NCI-H2171 treated with DMSO at 0.1 percent for 48 hours (cell line): ENCODE data around the gene CDC42BPA.
"Not testable (repeated sequence)": the region's sequence is repeated elsewhere in the genome, so short reads cannot be mapped to it uniquely, and the experiment has no call there.

Experiments
- DNase-seq: peaks from one replicate; lab custom pipeline; 2025; lab: John Stamatoyannopoulos, UW

CDC42BPA gene

GRCh38 chr1:226960944-226961765, 357.1 kb downstream of the CDC42BPA start:
- DNase-seq = no peak

DNA sequence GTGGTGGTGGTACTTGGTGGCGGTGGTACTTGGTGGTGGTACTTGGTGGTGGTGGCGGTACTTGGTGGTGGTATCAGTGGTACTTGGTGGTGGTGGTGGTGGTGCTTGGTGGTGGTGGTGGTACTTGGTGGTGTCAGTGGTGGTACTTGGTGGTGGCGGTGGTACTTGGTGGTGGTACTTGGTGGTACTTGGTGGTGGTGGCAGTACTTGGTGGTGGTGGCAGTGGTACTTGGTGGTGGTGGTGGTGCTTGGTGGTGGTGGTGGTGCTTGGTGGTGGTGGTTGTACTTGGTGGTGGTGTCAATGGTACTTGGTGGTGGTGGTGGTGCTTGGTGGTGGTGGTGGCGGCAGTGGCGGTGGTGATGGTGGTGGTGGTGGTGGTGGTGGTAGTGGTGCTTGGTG, 358.0 kb downstream of the CDC42BPA start:
- DNase-seq = no peak

DNA sequence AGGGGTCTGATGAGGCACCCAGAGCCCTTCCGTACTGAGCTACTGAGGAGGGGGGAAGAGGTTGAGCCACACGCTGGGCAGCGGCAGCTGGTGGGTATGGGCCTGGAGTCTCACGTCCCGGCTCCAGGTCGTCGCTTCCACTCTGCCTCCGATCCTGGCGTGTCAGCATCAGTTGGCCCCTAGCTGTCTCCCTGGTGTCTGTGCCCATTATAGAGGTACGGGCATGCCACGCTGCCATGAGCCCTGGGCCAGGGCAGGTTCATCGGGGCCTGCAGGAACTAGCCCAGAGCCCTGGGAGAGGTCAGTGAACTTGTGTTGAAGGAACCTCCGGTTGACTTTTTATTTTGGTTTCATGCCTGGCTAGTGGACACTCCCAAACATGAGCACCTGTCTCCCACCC, 360.0 kb downstream of the CDC42BPA start:
- DNase-seq = no peak

DNA sequence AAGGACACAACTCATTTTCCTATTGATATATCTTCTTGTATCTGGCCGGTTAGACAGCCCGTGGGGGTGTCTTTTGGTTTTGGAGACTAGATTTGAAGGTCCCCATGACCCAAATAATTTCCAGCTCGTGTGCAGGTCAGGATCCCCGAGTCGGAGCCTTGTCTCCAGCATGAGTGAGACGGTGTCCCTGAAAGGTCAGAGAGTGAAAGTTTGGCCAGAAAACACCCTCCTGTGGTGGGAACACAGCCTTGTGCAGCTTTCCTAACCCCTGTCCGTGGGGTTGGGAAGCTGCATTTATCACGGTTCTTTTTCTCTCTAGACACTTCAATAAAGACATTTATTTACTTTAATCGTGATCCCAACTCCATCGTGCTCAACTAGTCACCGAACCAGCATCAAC, 360.6 kb downstream of the CDC42BPA start:
- no peak for DNase-seq

- no peak for DNase-seq
Observed at GRCh38 chr1:226956942-226957713, 361.2 kb downstream of the CDC42BPA start.

- not testable (repeated sequence) for DNase-seq
Observed at GRCh38 chr1:226955857-226956256, 362.4 kb downstream of the CDC42BPA start.

- no peak for DNase-seq
Observed at GRCh38 chr1:226954777-226955176, 363.5 kb downstream of the CDC42BPA start.

DNA sequence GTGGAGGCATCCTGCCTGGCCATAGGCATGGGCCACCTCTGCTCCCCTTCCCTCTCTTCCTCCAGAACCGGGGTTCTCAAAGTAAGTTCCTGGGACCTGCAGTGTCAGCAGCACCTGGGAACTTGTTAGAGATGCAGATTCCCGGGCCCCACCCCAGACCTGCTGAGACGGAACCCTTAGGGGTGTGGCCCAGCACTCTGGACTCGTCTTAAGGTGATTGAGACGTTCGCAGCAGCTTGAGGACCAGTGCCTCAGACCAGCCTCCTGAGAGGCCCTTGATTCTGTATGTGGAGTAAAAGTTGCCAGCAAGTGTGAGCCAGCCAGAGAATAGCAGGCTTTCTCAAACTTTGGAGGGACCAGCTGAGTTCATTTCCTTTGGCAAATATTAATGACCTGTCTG, 364.0 kb downstream of the CDC42BPA start:
- DNase-seq = no peak

- no peak for DNase-seq
Observed at GRCh38 chr1:226953175-226953800, 365.0 kb downstream of the CDC42BPA start.

DNA sequence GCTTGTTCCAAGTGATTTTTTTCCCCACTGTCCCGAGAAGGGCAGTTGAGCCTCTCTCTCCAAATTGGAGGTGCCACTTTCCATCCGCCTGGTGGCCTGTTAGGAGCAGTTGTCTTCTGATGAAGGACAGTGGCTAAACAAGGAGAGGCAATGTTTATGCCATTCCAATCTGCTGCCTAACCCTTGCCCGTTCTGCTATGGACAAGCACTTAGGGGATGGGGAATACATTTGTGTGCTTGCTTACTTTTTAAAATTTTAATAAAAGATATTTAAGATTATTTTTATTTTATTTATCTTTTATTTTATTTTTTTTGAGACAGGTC, 366.2 kb downstream of the CDC42BPA start:
- no peak for DNase-seq

DNA sequence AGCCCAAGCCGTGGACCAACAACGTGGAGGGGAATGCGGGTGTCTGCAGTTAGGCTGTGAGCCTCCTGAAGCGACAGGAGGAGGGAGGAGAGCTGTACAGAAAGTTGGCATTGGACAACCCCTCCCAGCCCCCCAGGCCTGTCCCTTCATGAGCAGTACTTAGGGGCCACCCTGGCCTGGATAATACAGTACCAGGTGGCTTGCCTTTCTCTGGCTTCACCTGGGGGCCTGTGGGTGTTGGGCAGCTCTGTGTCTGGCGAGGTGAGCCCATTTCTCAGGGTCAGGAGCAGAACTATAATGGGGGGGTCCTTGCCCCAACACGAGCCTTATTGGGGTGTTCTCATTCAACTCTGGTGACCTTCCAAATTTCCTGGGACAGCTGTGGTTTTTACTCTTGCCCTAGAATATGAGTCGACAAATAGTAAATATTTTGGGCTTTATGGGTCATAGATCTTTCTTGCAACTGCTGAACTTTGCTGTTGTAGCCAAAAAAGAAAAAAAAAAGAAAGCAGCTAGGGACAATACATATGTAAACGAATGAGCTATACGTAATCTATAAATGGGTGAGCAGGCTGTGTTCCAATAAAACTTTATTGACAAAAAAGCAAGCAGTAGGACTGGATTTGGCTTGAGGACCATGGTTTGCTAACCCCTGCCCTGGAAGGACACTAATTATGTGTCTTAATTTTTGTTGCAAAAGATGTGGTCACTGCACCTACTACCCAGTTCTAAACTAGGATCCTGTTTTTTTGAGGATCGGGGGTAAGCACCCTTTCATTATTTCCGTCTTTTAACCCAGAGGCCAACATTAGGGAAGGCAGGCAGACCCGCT, 366.8 kb downstream of the CDC42BPA start:
- no peak for DNase-seq

DNA sequence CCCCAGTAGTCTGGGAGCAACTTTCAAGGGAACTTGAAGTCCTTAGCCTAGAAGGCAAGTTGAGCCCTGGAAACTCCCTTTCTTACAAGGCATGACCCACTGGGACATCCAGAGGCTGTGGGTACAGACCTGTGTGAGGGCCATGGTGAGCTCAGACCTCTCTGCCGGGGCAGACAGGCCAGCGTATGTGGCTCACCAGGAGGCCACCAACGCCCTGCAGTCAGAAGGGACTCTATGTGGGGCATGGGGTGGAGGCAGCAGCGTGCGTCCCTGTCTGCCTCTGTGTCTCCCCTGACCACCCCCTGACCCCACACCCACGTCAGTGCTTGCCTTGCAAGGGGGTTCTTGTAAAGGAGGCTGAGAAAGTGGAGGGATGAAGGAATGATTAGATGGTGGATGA, 367.4 kb downstream of the CDC42BPA start:
- no peak for DNase-seq

GRCh38 chr1:226950316-226950715, 368.0 kb downstream of the CDC42BPA start:
- no peak for DNase-seq

GRCh38 chr1:226949401-226949800, 368.9 kb downstream of the CDC42BPA start:
- no peak for DNase-seq

DNA sequence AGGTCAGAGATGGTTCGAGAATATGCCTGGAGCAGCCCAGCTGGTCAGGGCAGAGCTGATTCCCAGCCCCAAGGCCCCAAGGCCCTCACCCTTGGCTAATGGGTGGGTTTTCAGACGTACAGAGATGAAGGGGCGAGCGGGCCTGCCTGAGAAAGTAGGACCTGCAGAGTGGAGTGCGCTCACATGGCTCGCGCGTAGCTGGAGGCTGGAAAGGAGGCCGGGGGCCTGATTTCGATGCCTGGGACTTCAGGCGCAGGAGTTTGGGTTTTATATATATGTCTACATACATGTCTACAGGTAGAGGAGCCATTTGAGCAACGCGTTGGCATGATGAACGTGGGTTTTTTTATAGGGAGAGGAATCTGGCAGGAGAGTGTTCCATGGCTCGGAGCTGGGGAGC, 369.3 kb downstream of the CDC42BPA start:
- DNase-seq = no peak

GRCh38 chr1:226948480-226948879, 369.8 kb downstream of the CDC42BPA start:
- no peak for DNase-seq

GRCh38 chr1:226948051-226948450, 370.2 kb downstream of the CDC42BPA start:
- DNase-seq = no peak

DNA sequence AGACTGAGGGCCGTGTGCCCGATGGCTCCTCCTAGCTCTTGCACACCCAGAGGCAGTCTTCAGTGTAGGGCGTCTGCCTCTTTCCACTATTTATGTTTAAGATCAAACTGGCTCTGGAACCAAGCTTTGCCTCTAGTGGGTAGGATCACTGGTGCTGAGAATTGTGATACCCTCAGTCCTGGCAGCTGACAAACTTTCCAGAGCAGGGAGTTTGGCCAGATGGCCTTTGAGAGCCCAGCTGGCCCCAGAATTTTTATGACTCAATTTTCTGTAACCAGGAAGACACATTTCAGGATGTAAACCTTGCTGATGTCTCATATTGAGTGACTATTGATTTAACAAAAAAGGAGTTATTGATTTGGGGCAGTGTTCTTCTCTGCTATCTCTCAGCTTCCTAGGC, 371.5 kb downstream of the CDC42BPA start:
- peak; percentile 24 for DNase-seq

DNA sequence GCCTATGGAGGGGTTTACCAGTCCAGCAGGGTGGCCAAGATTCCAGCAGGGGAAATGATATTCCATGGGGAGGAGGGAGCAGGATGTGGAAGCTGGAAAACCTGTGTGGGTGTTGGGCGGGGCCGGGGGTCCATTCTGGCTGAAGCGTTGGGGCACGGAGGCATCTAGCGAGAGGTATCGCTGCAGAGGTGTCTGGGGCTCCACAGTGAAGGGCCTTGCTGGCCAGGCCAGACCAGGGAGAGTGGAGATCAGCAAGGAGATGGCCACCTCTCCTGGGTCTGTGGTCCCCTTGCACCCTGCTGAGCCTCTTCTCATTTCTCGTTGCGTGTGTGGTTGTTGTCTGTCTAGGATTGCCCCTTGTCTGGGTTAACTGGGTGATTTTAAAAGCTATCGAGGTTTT, 372.0 kb downstream of the CDC42BPA start:
- DNase-seq = no peak

DNA sequence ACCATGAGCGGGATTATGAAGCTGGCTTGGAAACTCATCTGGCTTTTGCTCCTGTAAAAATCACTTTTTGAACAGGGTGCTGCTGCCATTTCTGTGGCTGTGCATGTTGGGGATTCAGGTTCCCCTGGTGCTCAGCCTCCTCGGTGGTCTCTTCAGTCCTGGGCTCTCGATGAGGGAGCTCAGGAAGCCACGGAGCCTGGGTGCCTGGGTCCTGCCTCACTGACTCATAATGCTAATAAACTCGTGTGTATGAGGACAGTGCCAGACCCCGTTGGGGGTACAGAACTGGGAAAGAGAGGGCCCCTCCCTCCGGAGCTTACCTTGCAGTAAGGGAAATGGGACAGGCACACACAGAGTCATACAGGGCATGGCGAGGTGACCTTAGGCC, 372.4 kb downstream of the CDC42BPA start:
- DNase-seq = no peak

GRCh38 chr1:226945106-226945857, 373.0 kb downstream of the CDC42BPA start:
- DNase-seq = no peak
